HAP-1 (cell line): ENCODE data around the gene GPC4.

Experiments
- DNase-seq, 2 experiments: peaks; one replicate each; pipeline ENCODE4 v3.0.0-alpha.2; 2016 to 2020; ENCODE audit warnings: low spot score in 2 of 2
- H3K27me3 ChIP-seq: fragments of 250-450 bp; sonication (Bioruptor Pico); 2 replicates; pipeline ENCODE4 v1.5.1; 2020; ENCODE audit warnings: low read depth, mild to moderate bottlenecking, moderate library complexity
- H3K36me3 ChIP-seq: fragments of 250-450 bp; sonication (Bioruptor Pico); replicated peaks from 2 replicates; pipeline ENCODE4 v1.5.1; 2020; ENCODE audit warnings: mild to moderate bottlenecking
- H3K4me1 ChIP-seq: fragments of 250-450 bp; sonication (Bioruptor Pico); 2 replicates; pipeline ENCODE4 v1.5.1; 2020; ENCODE audit warnings: mild to moderate bottlenecking
- H3K4me3 ChIP-seq: fragments of 250-450 bp; sonication (Bioruptor Pico); 2 replicates; pipeline ENCODE4 v1.5.1; 2020; ENCODE audit warnings: mild to moderate bottlenecking, moderate library complexity
- H3K9me3 ChIP-seq: fragments of 250-450 bp; sonication (Bioruptor Pico); 2 replicates; pipeline ENCODE4 v1.5.1; 2020; ENCODE audit warnings: mild to moderate bottlenecking, moderate library complexity
- in situ Hi-C: fragments of 300-500 bp; cut with MboI; formaldehyde crosslinking; loops from 3 replicates; pipeline ENCODE4 v1.14.3; 2020; ENCODE audit warnings: low sequenced_read_pairs, inconsistent platforms, mixed read lengths

GPC4 gene

GRCh38 chrX:133434197-133434820 is 19.0 kb upstream of the GPC4 start:
- Histone ChIP-seq H3K27me3 (no peaks in the 10 kb centered on the region), H3K4me1 (peaks cover 46% of the 10 kb centered on the region), H3K36me3 (no peaks in the 10 kb centered on the region), H3K9me3 (no peaks in the 10 kb centered on the region), H3K4me3 (no peak overlapping the region)
- DNase-seq: peak in 1 of 2 experiments; percentile 66
- in situ Hi-C loops: no loop called here

- H3K36me3 ChIP-seq: 0 out of 2 replicates have a peak, but pooled peaks cover 2% of the 10 kb centered on the region
- no peaks in the 10 kb centered on the region for H3K9me3 ChIP-seq
- peaks cover 23% of the 10 kb centered on the region for H3K4me1 ChIP-seq
- H3K4me3 ChIP-seq: no peak overlapping the region
- no peak for DNase-seq
- H3K27me3 ChIP-seq: no peaks in the 10 kb centered on the region
- in situ Hi-C loops: no loop called here
Observed at GRCh38 chrX:133419911-133420310, 4.6 kb upstream of the GPC4 start.

- H3K36me3 ChIP-seq: 0 out of 2 replicates have a peak, but pooled peaks cover 5% of the 10 kb centered on the region
- H3K9me3 ChIP-seq: no peaks in the 10 kb centered on the region
- no peak for DNase-seq
- in situ Hi-C loops: no loop called here
- H3K27me3 ChIP-seq: no peaks in the 10 kb centered on the region
- H3K4me1 ChIP-seq: peaks cover 19% of the 10 kb centered on the region
- H3K4me3 ChIP-seq: no peak overlapping the region
Observed at GRCh38 chrX:133418588-133418987, 3.3 kb upstream of the GPC4 start.

GRCh38 chrX:133417364-133417763 is 2.1 kb upstream of the GPC4 start:
- Histone ChIP-seq H3K4me3 (no peak overlapping the region), H3K36me3 (0 out of 2 replicates have a peak, but pooled peaks cover 12% of the 10 kb centered on the region), H3K9me3 (no peaks in the 10 kb centered on the region), H3K27me3 (no peaks in the 10 kb centered on the region), H3K4me1 (peaks cover 23% of the 10 kb centered on the region)
- in situ Hi-C loops: no loop called here
- no peak for DNase-seq

- H3K27me3 ChIP-seq: no peaks in the 10 kb centered on the region
- peaks cover 42% of the 10 kb centered on the region for H3K4me1 ChIP-seq
- no peaks in the 10 kb centered on the region for H3K9me3 ChIP-seq
- peak overlapping the region; percentile 87 for H3K4me3 ChIP-seq
- DNase-seq: peak in 1 of 2 experiments; percentile 48
- peaks cover 33% of the 10 kb centered on the region for H3K36me3 ChIP-seq
- in situ Hi-C loops: no loop called here
Observed at GRCh38 chrX:133414406-133415275, 648 bp downstream of the GPC4 start.

GRCh38 chrX:133413218-133413925 is 1.9 kb downstream of the GPC4 start:
- Histone ChIP-seq H3K27me3 (no peaks in the 10 kb centered on the region), H3K4me1 (peaks cover 46% of the 10 kb centered on the region), H3K4me3 (peak overlapping the region; percentile 87), H3K9me3 (no peaks in the 10 kb centered on the region), H3K36me3 (peaks cover 42% of the 10 kb centered on the region)
- in situ Hi-C loops: no loop called here
- DNase-seq: peak in 1 of 2 experiments; percentile 70

- in situ Hi-C loops: no loop called here
- H3K4me3 ChIP-seq: peak overlapping the region; percentile 87
- H3K4me1 ChIP-seq: peaks cover 46% of the 10 kb centered on the region
- DNase-seq: no peak
- peaks cover 46% of the 10 kb centered on the region for H3K36me3 ChIP-seq
- H3K27me3 ChIP-seq: no peaks in the 10 kb centered on the region
- no peaks in the 10 kb centered on the region for H3K9me3 ChIP-seq
Observed at GRCh38 chrX:133412665-133413064, 2.6 kb downstream of the GPC4 start.

- Histone ChIP-seq H3K4me3 (peak overlapping the region; percentile 87), H3K9me3 (no peaks in the 10 kb centered on the region), H3K36me3 (peaks cover 49% of the 10 kb centered on the region), H3K27me3 (no peaks in the 10 kb centered on the region), H3K4me1 (peaks cover 43% of the 10 kb centered on the region)
- in situ Hi-C loops: no loop called here
- peak; percentile 62 to 85 for DNase-seq
Observed at GRCh38 chrX:133412246-133412645, 3.0 kb downstream of the GPC4 start.

GRCh38 chrX:133410550-133410949 is 4.7 kb downstream of the GPC4 start:
- no peak overlapping the region for H3K4me3 ChIP-seq
- no peaks in the 10 kb centered on the region for H3K9me3 ChIP-seq
- peaks cover 54% of the 10 kb centered on the region for H3K36me3 ChIP-seq
- in situ Hi-C loops: no loop called here
- DNase-seq: no peak
- H3K27me3 ChIP-seq: no peaks in the 10 kb centered on the region
- peaks cover 32% of the 10 kb centered on the region for H3K4me1 ChIP-seq

GRCh38 chrX:133405498-133406185 is 9.6 kb downstream of the GPC4 start:
- Histone ChIP-seq H3K9me3 (no peaks in the 10 kb centered on the region), H3K27me3 (no peaks in the 10 kb centered on the region), H3K4me1 (peaks cover 25% of the 10 kb centered on the region), H3K4me3 (no peak overlapping the region), H3K36me3 (peaks cover 36% of the 10 kb centered on the region)
- in situ Hi-C loops: no loop called here
- no peak for DNase-seq

- no peak for DNase-seq
- Histone ChIP-seq H3K4me3 (no peak overlapping the region), H3K4me1 (peaks cover 11% of the 10 kb centered on the region), H3K36me3 (peaks cover 36% of the 10 kb centered on the region), H3K27me3 (no peaks in the 10 kb centered on the region), H3K9me3 (no peaks in the 10 kb centered on the region)
- in situ Hi-C loops: no loop called here
Observed at GRCh38 chrX:133403984-133404383, 11.3 kb downstream of the GPC4 start.

GRCh38 chrX:133402830-133403625 is 12.3 kb downstream of the GPC4 start:
- H3K4me1 ChIP-seq: peaks cover 11% of the 10 kb centered on the region
- in situ Hi-C loops: no loop called here
- H3K27me3 ChIP-seq: no peaks in the 10 kb centered on the region
- H3K9me3 ChIP-seq: no peaks in the 10 kb centered on the region
- H3K4me3 ChIP-seq: no peak overlapping the region
- DNase-seq: no peak
- peaks cover 31% of the 10 kb centered on the region for H3K36me3 ChIP-seq

GRCh38 chrX:133402042-133402453 is 13.2 kb downstream of the GPC4 start:
- DNase-seq: no peak
- no peaks in the 10 kb centered on the region for H3K27me3 ChIP-seq
- H3K9me3 ChIP-seq: no peaks in the 10 kb centered on the region
- H3K4me1 ChIP-seq: peaks cover 11% of the 10 kb centered on the region
- no peak overlapping the region for H3K4me3 ChIP-seq
- peaks cover 25% of the 10 kb centered on the region for H3K36me3 ChIP-seq
- in situ Hi-C loops: no loop called here
